Germinal center (tissue), 1 donor: Measurements from ENCODE around the gene MACROH2A1.

ENCODE experiments used
- DNase-seq: peaks from one replicate; pipeline ENCODE4 v3.0.0; 2012; ENCODE audit warnings: mixed read lengths, low spot score

The MACROH2A1 gene

GRCh38 chr5:135330798-135331096 is 68.3 kb downstream of the MACROH2A1 start:
- DNase-seq, result no peak

GRCh38 chr5:135329913-135330797 is 68.9 kb downstream of the MACROH2A1 start:
- DNase-seq, result no peak

- DNase-seq, result no peak
These were observed 69.7 kb downstream of the MACROH2A1 start for GRCh38 chr5:135329066-135329912.

- DNase-seq, result no peak
These were observed 70.8 kb downstream of the MACROH2A1 start for GRCh38 chr5:135328128-135328687.

- no peak for DNase-seq
These were observed 71.5 kb downstream of the MACROH2A1 start for GRCh38 chr5:135327429-135328127.

GRCh38 chr5:135326296-135327254 is 72.5 kb downstream of the MACROH2A1 start:
- no peak for DNase-seq

- no peak for DNase-seq
These were observed 74.0 kb downstream of the MACROH2A1 start for GRCh38 chr5:135324897-135325650.

- no peak for DNase-seq
These were observed 74.9 kb downstream of the MACROH2A1 start for GRCh38 chr5:135324160-135324559.

- no peak for DNase-seq
These were observed 75.3 kb downstream of the MACROH2A1 start for GRCh38 chr5:135323701-135324132.

GRCh38 chr5:135323227-135323626 is 75.8 kb downstream of the MACROH2A1 start:
- no peak for DNase-seq

GRCh38 chr5:135322744-135323143 is 76.3 kb downstream of the MACROH2A1 start:
- no peak for DNase-seq

GRCh38 chr5:135322271-135322670 is 76.8 kb downstream of the MACROH2A1 start:
- DNase-seq, result no peak

- DNase-seq, result no peak
These were observed 78.1 kb downstream of the MACROH2A1 start for GRCh38 chr5:135320718-135321484.

GRCh38 chr5:135319928-135320606 is 79.0 kb downstream of the MACROH2A1 start:
- DNase-seq, result no peak

GRCh38 chr5:135319458-135319857 is 79.6 kb downstream of the MACROH2A1 start:
- DNase-seq, result no peak

- no peak for DNase-seq
These were observed 80.1 kb downstream of the MACROH2A1 start for GRCh38 chr5:135318924-135319323.

- no peak for DNase-seq
These were observed 81.0 kb downstream of the MACROH2A1 start for GRCh38 chr5:135318037-135318436.

- no peak for DNase-seq
These were observed 81.7 kb downstream of the MACROH2A1 start for GRCh38 chr5:135317286-135317685.

- no peak for DNase-seq
These were observed 83.6 kb downstream of the MACROH2A1 start for GRCh38 chr5:135315386-135315785.
